ENCODE results near the gene GP1BA. TPM values are rescaled to one million over a fixed set of nuclear protein-coding genes. Genes with fewer than 3 reads are reported as not detected.
"Not testable (repeated sequence)": the region's sequence is repeated elsewhere in the genome, so short reads cannot be mapped to it uniquely, and the experiment has no call there.

GP1BA gene
- total and polyA plus RNA-seq, 2 donors: 0.09 to 0.14 TPM

- 13% methylated on average over 65 of the region's 65 CpGs for WGBS
- Histone ChIP-seq H3K9me3 (ENCODE audit: control insufficient read depth in 2 of 2, insufficient read depth in 1 of 2, low read length in 1 of 2) (peaks cover 3 to 19% of the 10 kb centered on the region in 2 donors), H3K4me3 (ENCODE audit: low read length in 2 of 2) (peak overlapping the region; percentile 16 to 29), H3K27ac (ENCODE audit: low read depth in 1 of 2, low read length in 1 of 2) (no peak overlapping the region), H3K4me1 (ENCODE audit: control insufficient read depth in 2 of 2, insufficient read depth in 2 of 2, low read length in 2 of 2) (peaks cover 11 to 47% of the 10 kb centered on the region in 2 donors), H3K27me3 (ENCODE audit: control insufficient read depth in 2 of 2, insufficient read depth in 1 of 2, low read length in 1 of 2) (peaks cover 40 to 56% of the 10 kb centered on the region in 2 donors), H3K36me3 (ENCODE audit: control insufficient read depth in 2 of 2, insufficient read depth in 2 of 2, low read length in 1 of 2) (peaks cover 10 to 18% of the 10 kb centered on the region in 2 donors)
- peak in 2 of 9 donors; percentile 60 to 68 for DNase-seq (ENCODE audit: low read depth in 6 of 9, low spot score in 9 of 9)
Observed at GRCh38 chr17:4900231-4901107, 31.6 kb upstream of the GP1BA start.

- peaks cover 11 to 47% of the 10 kb centered on the region in 2 donors for H3K4me1 ChIP-seq (ENCODE audit: control insufficient read depth in 2 of 2, insufficient read depth in 2 of 2, low read length in 2 of 2)
- H3K4me3 ChIP-seq (ENCODE audit: low read length in 2 of 2): peak overlapping the region; percentile 16 to 29
- H3K27me3 ChIP-seq (ENCODE audit: control insufficient read depth in 2 of 2, insufficient read depth in 1 of 2, low read length in 1 of 2): peaks cover 40 to 59% of the 10 kb centered on the region in 2 donors
- peaks cover 6 to 11% of the 10 kb centered on the region in 2 donors for H3K36me3 ChIP-seq (ENCODE audit: control insufficient read depth in 2 of 2, insufficient read depth in 2 of 2, low read length in 1 of 2)
- DNase-seq (ENCODE audit: low read depth in 6 of 9, low spot score in 9 of 9): no peak
- WGBS: 39% methylated on average over 37 of the region's 37 CpGs
- H3K9me3 ChIP-seq (ENCODE audit: control insufficient read depth in 2 of 2, insufficient read depth in 1 of 2, low read length in 1 of 2): peaks cover 3 to 19% of the 10 kb centered on the region in 2 donors
- peak overlapping the region in 1 of 2 donors; percentile 8 for H3K27ac ChIP-seq (ENCODE audit: low read depth in 1 of 2, low read length in 1 of 2)
Observed at GRCh38 chr17:4901108-4901647, 30.9 kb upstream of the GP1BA start.

DNA sequence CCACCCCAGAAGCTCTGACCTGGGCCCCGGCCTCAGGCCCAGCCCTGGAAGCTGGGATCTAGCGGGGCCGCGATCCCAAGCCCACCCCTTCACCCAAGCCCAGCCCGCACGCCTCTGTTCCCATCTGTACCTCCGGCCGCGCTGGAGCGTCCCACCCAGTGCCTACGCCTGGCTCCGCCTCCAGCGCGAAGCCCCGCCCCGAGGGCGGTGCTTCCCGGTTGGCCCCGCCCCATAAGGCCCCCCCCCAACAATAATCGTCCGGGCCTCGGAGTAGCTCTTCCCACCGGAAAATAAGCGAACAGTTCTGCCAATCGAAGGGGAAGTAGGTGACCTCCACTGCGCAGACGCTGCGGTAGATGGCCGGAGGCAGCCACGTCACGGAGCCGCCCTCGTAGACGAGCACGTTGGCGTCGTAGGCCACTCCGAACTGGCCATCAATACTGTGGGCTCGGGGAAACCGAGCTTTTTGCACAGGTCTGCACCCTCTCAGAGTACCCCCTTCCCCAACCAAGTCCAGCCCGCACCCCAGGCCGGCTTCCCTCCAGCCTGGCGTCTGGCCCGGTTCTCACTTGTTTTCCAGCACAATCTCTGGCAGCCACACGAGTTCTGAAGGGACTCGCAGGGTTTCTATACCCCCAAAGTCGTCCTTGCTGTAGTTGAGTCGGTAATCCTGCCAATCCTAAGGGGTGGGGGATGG lies 30.3 kb upstream of the GP1BA start:
- DNase-seq (ENCODE audit: low read depth in 6 of 9, low spot score in 9 of 9): no peak
- H3K27me3 ChIP-seq (ENCODE audit: control insufficient read depth in 2 of 2, insufficient read depth in 1 of 2, low read length in 1 of 2): peaks cover 40 to 59% of the 10 kb centered on the region in 2 donors
- 41% methylated on average over 48 of the region's 48 CpGs for WGBS
- no peak overlapping the region for H3K27ac ChIP-seq (ENCODE audit: low read depth in 1 of 2, low read length in 1 of 2)
- peaks cover under 1 to 5% of the 10 kb centered on the region in 2 donors for H3K36me3 ChIP-seq (ENCODE audit: control insufficient read depth in 2 of 2, insufficient read depth in 2 of 2, low read length in 1 of 2)
- H3K9me3 ChIP-seq (ENCODE audit: control insufficient read depth in 2 of 2, insufficient read depth in 1 of 2, low read length in 1 of 2): peaks cover 3 to 19% of the 10 kb centered on the region in 2 donors
- H3K4me3 ChIP-seq (ENCODE audit: low read length in 2 of 2): no peak overlapping the region
- H3K4me1 ChIP-seq (ENCODE audit: control insufficient read depth in 2 of 2, insufficient read depth in 2 of 2, low read length in 2 of 2): peaks cover 11 to 47% of the 10 kb centered on the region in 2 donors

GRCh38 chr17:4902540-4902939 lies 29.5 kb upstream of the GP1BA start:
- no peaks in the 10 kb centered on the region for H3K36me3 ChIP-seq (ENCODE audit: control insufficient read depth in 2 of 2, insufficient read depth in 2 of 2, low read length in 1 of 2)
- H3K27ac ChIP-seq (ENCODE audit: low read depth in 1 of 2, low read length in 1 of 2): no peak overlapping the region
- WGBS: 83% methylated on average over 8 of the region's 8 CpGs
- H3K4me3 ChIP-seq (ENCODE audit: low read length in 2 of 2): no peak overlapping the region
- H3K27me3 ChIP-seq (ENCODE audit: control insufficient read depth in 2 of 2, insufficient read depth in 1 of 2, low read length in 1 of 2): peaks cover 40 to 59% of the 10 kb centered on the region in 2 donors
- H3K9me3 ChIP-seq (ENCODE audit: control insufficient read depth in 2 of 2, insufficient read depth in 1 of 2, low read length in 1 of 2): peaks cover 3 to 19% of the 10 kb centered on the region in 2 donors
- H3K4me1 ChIP-seq (ENCODE audit: control insufficient read depth in 2 of 2, insufficient read depth in 2 of 2, low read length in 2 of 2): peaks cover 11 to 47% of the 10 kb centered on the region in 2 donors
- no peak for DNase-seq (ENCODE audit: low read depth in 6 of 9, low spot score in 9 of 9)

DNA sequence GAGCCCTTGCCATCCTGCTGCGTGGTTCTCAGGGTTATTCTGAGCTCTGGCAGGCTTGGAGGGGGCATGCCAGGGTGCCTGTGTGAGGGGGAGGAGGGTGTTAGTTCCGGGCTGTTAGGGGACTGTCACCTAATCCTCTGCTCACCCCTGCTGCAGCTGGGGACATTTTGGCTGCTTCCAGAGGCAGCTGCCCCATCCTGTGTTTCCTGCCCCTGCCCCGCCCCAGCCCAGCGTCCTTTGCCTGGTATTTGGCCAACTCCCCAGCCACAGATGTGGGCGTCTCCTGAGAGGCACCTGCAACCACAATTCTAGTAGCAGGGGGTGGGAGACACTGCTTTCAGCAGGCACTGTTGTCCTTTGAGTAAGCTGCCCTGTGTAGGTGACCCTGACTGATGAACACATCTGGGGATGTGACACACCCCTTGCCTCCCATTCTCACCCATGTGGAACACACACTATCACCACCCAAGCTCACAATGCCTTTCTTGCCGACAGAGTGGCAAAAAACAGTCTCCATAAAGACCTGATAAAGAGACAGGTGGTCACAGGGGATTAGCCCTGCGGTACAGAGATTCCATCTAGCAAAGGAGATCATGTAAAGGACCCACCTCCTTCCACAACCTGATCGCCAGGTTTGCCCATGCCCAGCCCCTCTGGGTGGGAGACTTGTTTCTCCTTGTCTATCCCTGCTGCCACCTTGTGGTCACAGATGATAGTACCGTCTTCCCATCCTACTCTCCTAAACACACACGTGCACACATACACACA lies 28.8 kb upstream of the GP1BA start, which contains the start of gene CHRNE:
TSS of gene CHRNE (minus strand) at position 48 of the 768 bp plus-strand sequence. CDS start at position 13, 35 bp downstream.
- Histone ChIP-seq H3K27ac (ENCODE audit: low read depth in 1 of 2, low read length in 1 of 2) (no peak within 1 kb of the TSS), H3K4me1 (ENCODE audit: control insufficient read depth in 2 of 2, insufficient read depth in 2 of 2, low read length in 2 of 2) (peaks cover 11 to 50% of the 10 kb centered on the region in 2 donors), H3K36me3 (ENCODE audit: control insufficient read depth in 2 of 2, insufficient read depth in 2 of 2, low read length in 1 of 2) (no peaks in the 10 kb centered on the region), H3K4me3 (ENCODE audit: low read length in 2 of 2) (no peak within 1 kb of the TSS), H3K27me3 (ENCODE audit: control insufficient read depth in 2 of 2, insufficient read depth in 1 of 2, low read length in 1 of 2) (peaks cover 39 to 55% of the 10 kb centered on the region in 2 donors), H3K9me3 (ENCODE audit: control insufficient read depth in 2 of 2, insufficient read depth in 1 of 2, low read length in 1 of 2) (peaks cover 3 to 19% of the 10 kb centered on the region in 2 donors)
- peak in 8 of 9 donors; percentile 52 to 91 (median 85) for DNase-seq (ENCODE audit: low read depth in 6 of 9, low spot score in 9 of 9)
- 2% methylated on average over 10 of the region's 10 CpGs for WGBS

- H3K27ac ChIP-seq (ENCODE audit: low read depth in 1 of 2, low read length in 1 of 2); H3K9me3 ChIP-seq (ENCODE audit: control insufficient read depth in 2 of 2, insufficient read depth in 1 of 2, low read length in 1 of 2); DNase-seq (ENCODE audit: low read depth in 6 of 9, low spot score in 9 of 9); H3K4me3 ChIP-seq (ENCODE audit: low read length in 2 of 2); H3K36me3 ChIP-seq (ENCODE audit: control insufficient read depth in 2 of 2, insufficient read depth in 2 of 2, low read length in 1 of 2): not testable (repeated sequence)
- H3K4me1 ChIP-seq (ENCODE audit: control insufficient read depth in 2 of 2, insufficient read depth in 2 of 2, low read length in 2 of 2): peaks cover 4 to 38% of the 10 kb centered on the region in 2 donors
- H3K27me3 ChIP-seq (ENCODE audit: control insufficient read depth in 2 of 2, insufficient read depth in 1 of 2, low read length in 1 of 2): peaks cover 7 to 21% of the 10 kb centered on the region in 2 donors
Observed at GRCh38 chr17:4906642-4907041, 25.4 kb upstream of the GP1BA start.

DNA sequence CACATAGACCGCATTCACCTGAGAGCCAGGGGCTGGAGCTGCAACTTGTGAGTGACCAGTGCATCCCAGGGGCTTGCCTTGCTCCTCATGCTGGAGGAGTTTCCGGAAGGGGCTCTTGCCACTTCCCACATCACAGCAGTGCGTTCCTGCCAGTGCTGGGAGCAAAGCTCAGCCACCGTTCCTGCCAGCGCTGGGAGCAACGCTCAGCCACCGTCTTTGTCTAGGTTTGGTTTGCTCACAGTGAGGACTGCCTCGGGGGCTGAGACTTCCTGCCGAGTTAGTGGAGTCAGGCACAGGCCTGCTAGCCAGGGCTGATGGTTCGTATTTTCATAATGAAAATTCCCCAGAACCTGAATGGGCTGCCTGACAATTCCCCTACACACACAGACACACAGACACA lies 23.8 kb upstream of the GP1BA start:
- peaks cover under 1 to 22% of the 10 kb centered on the region in 2 donors for H3K4me1 ChIP-seq (ENCODE audit: control insufficient read depth in 2 of 2, insufficient read depth in 2 of 2, low read length in 2 of 2)
- peaks cover 3 to 5% of the 10 kb centered on the region in 2 donors for H3K27me3 ChIP-seq (ENCODE audit: control insufficient read depth in 2 of 2, insufficient read depth in 1 of 2, low read length in 1 of 2)
- no peaks in the 10 kb centered on the region for H3K36me3 ChIP-seq (ENCODE audit: control insufficient read depth in 2 of 2, insufficient read depth in 2 of 2, low read length in 1 of 2)
- H3K4me3 ChIP-seq (ENCODE audit: low read length in 2 of 2): no peak overlapping the region
- peak overlapping the region; percentile 22 to 36 for H3K27ac ChIP-seq (ENCODE audit: low read depth in 1 of 2, low read length in 1 of 2)
- H3K9me3 ChIP-seq (ENCODE audit: control insufficient read depth in 2 of 2, insufficient read depth in 1 of 2, low read length in 1 of 2): no peaks in the 10 kb centered on the region
- 74% methylated on average over 10 of the region's 10 CpGs for WGBS
- DNase-seq (ENCODE audit: low read depth in 6 of 9, low spot score in 9 of 9): peak in 1 of 9 donors; percentile 50

GRCh38 chr17:4908711-4909496 lies 23.2 kb upstream of the GP1BA start:
- 35% methylated on average over 20 of the region's 20 CpGs for WGBS
- Histone ChIP-seq H3K27me3 (ENCODE audit: control insufficient read depth in 2 of 2, insufficient read depth in 1 of 2, low read length in 1 of 2) (peaks cover 3% of the 10 kb centered on the region in 2 donors), H3K36me3 (ENCODE audit: control insufficient read depth in 2 of 2, insufficient read depth in 2 of 2, low read length in 1 of 2) (no peaks in the 10 kb centered on the region), H3K9me3 (ENCODE audit: control insufficient read depth in 2 of 2, insufficient read depth in 1 of 2, low read length in 1 of 2) (no peaks in the 10 kb centered on the region), H3K4me3 (ENCODE audit: low read length in 2 of 2) (no peak overlapping the region), H3K4me1 (ENCODE audit: control insufficient read depth in 2 of 2, insufficient read depth in 2 of 2, low read length in 2 of 2) (peaks cover 0 to 19% of the 10 kb centered on the region in 2 donors), H3K27ac (ENCODE audit: low read depth in 1 of 2, low read length in 1 of 2) (peak overlapping the region; percentile 22 to 53)
- DNase-seq (ENCODE audit: low read depth in 6 of 9, low spot score in 9 of 9): peak in 4 of 9 donors; percentile 27 to 76 (median 66)
